ENCODE results near the gene AP4E1.

- no peak for TF ChIP-seq MYC (IDR thresholded peaks at IDR 0.05; ENCODE audit: low read depth, low read length)
- TF ChIP-seq CTCF (IDR thresholded peaks at IDR 0.05; ENCODE audit: extremely low read depth in 1 of 2, insufficient read depth in 1 of 2, low read depth in 1 of 2, low read length in 2 of 2): no peak
- no peak for TF ChIP-seq EZH2 (IDR thresholded peaks at IDR 0.05; ENCODE audit: borderline replicate concordance, low read depth, low read length, severe bottlenecking)
- TF ChIP-seq POLR2AphosphoS5 (IDR thresholded peaks at IDR 0.05; ENCODE audit: insufficient read depth, low read depth, low read length): no peak
- TF ChIP-seq POLR2A (IDR thresholded peaks at IDR 0.05; ENCODE audit: low read depth, low read length): no peak
- no peak for TF ChIP-seq MAX (IDR thresholded peaks at IDR 0.05; ENCODE audit: insufficient read depth, insufficient read length)
These were observed 117.0 kb downstream of the AP4E1 start for GRCh38 chr15:51025454-51025846.

All from endothelial cell of umbilical vein (primary cell).